Testis (tissue), 2 donors: ENCODE measurements around the gene CDH13.

Experiments
- CTCF ChIP-seq, 3 experiments: fragments of 450-650 bp in 2 of 3; fragments of 200-600 bp in 1 of 3; sonication (generic) in 1 of 3; IDR thresholded peaks; one replicate each; pipeline ENCODE4 v1.5.1; 2016 to 2019; ENCODE audit warnings: antibody characterized with exemption in 3 of 3, mild to moderate bottlenecking in 2 of 3, moderate library complexity in 1 of 3
- POLR2A ChIP-seq: fragments of 450-650 bp; IDR thresholded peaks from one replicate; pipeline ENCODE4 v1.6.1; 2017; ENCODE audit warnings: antibody characterized with exemption, mild to moderate bottlenecking, moderate library complexity

- TF ChIP-seq CTCF (IDR thresholded peaks at IDR 0.05) (no peak), POLR2A (no peak)
Measured at GRCh38 chr16:83118365-83118764, 491.6 kb downstream of the CDH13 start.
